ENCODE measurements around the gene SCGB1C1. TPM values are rescaled to one million over a fixed set of nuclear protein-coding genes. Genes with fewer than 3 reads are reported as not detected.

The SCGB1C1 gene
- total and polyA plus RNA-seq, 2 donors (not counting 1 experiment from before 2014, with no cell fraction given), result not detected

- peak overlapping the region; percentile 90 for H3K4me2 ChIP-seq (replicated peaks; ENCODE audit: low read depth, low read length, poor library complexity, severe bottlenecking)
- Mint-ChIP-seq H3K9me3 (ENCODE audit: insufficient read depth) (no peaks in the 10 kb centered on the region), H3K27me3 (no peaks in the 10 kb centered on the region), H3K4me1 (peaks cover 50% of the 10 kb centered on the region), H3K27ac (peak overlapping the region; percentile 100), H3K4me3 (peak overlapping the region; percentile 98)
- H4K20me1 ChIP-seq (ENCODE audit: control insufficient read depth, insufficient read depth, low read length, poor library complexity, severe bottlenecking), result peaks cover 79% of the 10 kb centered on the region
- H3K9ac ChIP-seq (ENCODE audit: low read length), result peak overlapping the region; percentile 90
- POLR2A ChIA-PET, result interaction anchor here (0.6 to 3.2 kb wide), 15 partner anchors 9 to 640 kb away, joined by 3 to 25 read pairs (median 4); partner anchors contain the start of genes LRRC56, PGGHG, PNPLA2 and PSMD13
- intact Hi-C loops (cut with micrococcal nuclease), result loop anchor here (1.0 to 5.0 kb wide), 8 partner anchors 28 to 589 kb away; partner anchors contain the start of genes HRAS, LRRC56, PSMD13 and SIRT3
- under 1% methylated on average over 27 of the region's 27 CpGs for WGBS (ENCODE audit: insufficient coverage)
- H3K36me3 ChIP-seq (replicated peaks in 1 of 2; ENCODE audit: control extremely low read depth in 1 of 2, control insufficient read depth in 1 of 2, extremely low read depth in 1 of 2, insufficient read depth in 2 of 2, low read length in 1 of 2), result peaks cover 0 to 60% of the 10 kb centered on the region in 2 experiments
- H3K9me3 ChIP-seq (ENCODE audit: control extremely low read depth in 1 of 3, control insufficient read depth in 2 of 3, insufficient read depth in 1 of 3, low read length in 2 of 3), result no peaks in the 10 kb centered on the region
- DNase-seq, result no peak
- H3K4me3 ChIP-seq (ENCODE audit: control extremely low read depth in 1 of 5, extremely low read depth in 1 of 5, insufficient read depth in 1 of 5, low read depth in 2 of 5, low read length in 4 of 5), result peak overlapping the region; percentile 65 to 91 (median 89)
- no peak for TF ChIP-seq EZH2 (IDR thresholded peaks at IDR 0.05; ENCODE audit: borderline replicate concordance, insufficient read depth, low read depth, low read length, poor library complexity, severe bottlenecking)
- TF ChIP-seq CTCF (IDR thresholded peaks at IDR 0.05), result no peak
- H3K27me3 ChIP-seq (replicated peaks in 1 of 4; ENCODE audit: control extremely low read depth in 1 of 4, control insufficient read depth in 3 of 4, insufficient read depth in 4 of 4, low read length in 3 of 4), result no peaks in the 10 kb centered on the region
- CTCF ChIA-PET, result interaction anchor here (1.0 to 4.0 kb wide), 7 partner anchors 27 to 242 kb away, joined by 3 to 33 read pairs (median 4); partner anchors contain the start of gene PTDSS2
- peak overlapping the region; percentile 69 for H2AFZ ChIP-seq (ENCODE audit: insufficient read depth, low read depth, low read length, poor library complexity, severe bottlenecking)
- H3K79me2 ChIP-seq (ENCODE audit: control insufficient read depth, insufficient read depth, low read length), result peaks cover 69% of the 10 kb centered on the region
- H3K4me1 ChIP-seq (ENCODE audit: control insufficient read depth in 2 of 2, insufficient read depth in 2 of 2, low read length in 2 of 2), result peaks cover 26 to 43% of the 10 kb centered on the region in 2 donors
- peak; percentile 6 for ATAC-seq (ENCODE audit: low read depth)
- peak overlapping the region; percentile 96 to 98 for H3K27ac ChIP-seq (ENCODE audit: low read length in 2 of 2)
These were observed 14.9 kb downstream of the SCGB1C1 start for GRCh38 chr11:207863-208180.
